HepG2 (cell line): ENCODE data around the gene CPT1C. TPM values are rescaled to one million over a fixed set of nuclear protein-coding genes. Genes with fewer than 3 reads are reported as not detected.

Source experiments
- ATAC-seq: fragments of 200-7000 bp; cut with Tn5 transposase; 3 replicates; pipeline ENCODE4 v1.9.1; 2020; ENCODE audit warnings: mild to moderate bottlenecking, moderate library complexity
- BruUV-seq: library from RNA; stranded (reverse); fragments of 400-500 nt; replicated peaks from 2 replicates; lab custom pipeline; 2021; lab: Mats Ljungman, UMichigan
- CTCF ChIA-PET: fragments of 300-600 bp; formaldehyde crosslinking; extraction: SDS; loops from one replicate; lab custom pipeline; 2021; ENCODE audit warnings: low total read pairs, inconsistent platforms, low intra/inter-chr PET ratio; lab: Yijun Ruan, JAX
- POLR2A ChIA-PET: fragments of 350-600 bp; sonication (Branson Sonifier 250); formaldehyde crosslinking; loops from one replicate; lab custom pipeline; 2020; ENCODE audit warnings: antibody characterized with exemption, inconsistent platforms; lab: Yijun Ruan, JAX
- DNase-seq: peaks from one replicate; pipeline ENCODE4 v3.0.0-alpha.2; 2015; ENCODE audit warnings: low spot score
- FAIRE-seq: peaks from 3 replicates; lab custom pipeline; 2011; peaks lifted over from hg19 to GRCh38; lab: Jason Lieb, UNC
- H2AFZ ChIP-seq: one replicate; pipeline ENCODE4 v1.6.1; 2011; ENCODE audit warnings: low read length, inconsistent platforms
- H3K27ac ChIP-seq: fragments of 300-600 bp; 3 replicates; pipeline ENCODE4 v1.8.0; 2011; ENCODE audit warnings: mixed run types, mild to moderate bottlenecking, mixed read lengths, low read length, inconsistent platforms; ENCODE audit not compliant: insufficient read depth; ENCODE audit errors: extremely low read length
- H3K27me3 ChIP-seq, 2 experiments: fragments of 200-600 bp in 1 of 2; 2 replicates in 1 of 2; 3 replicates in 1 of 2; pipeline versions ENCODE4 v1.6.0 to v1.8.0; 2011; ENCODE audit warnings: low read length in 2 of 2, mild to moderate bottlenecking in 2 of 2, moderate library complexity in 2 of 2, inconsistent platforms in 1 of 2; ENCODE audit not compliant: insufficient read depth in 2 of 2, control insufficient read depth in 1 of 2
- H3K36me3 ChIP-seq, 2 experiments: fragments of 200-600 bp in 1 of 2; replicated peaks in 1 of 2; 2 replicates in 1 of 2; 3 replicates in 1 of 2; pipeline versions ENCODE4 v1.5.1 to v1.8.0; 2011; ENCODE audit warnings: low read length in 2 of 2, inconsistent platforms in 1 of 2; ENCODE audit not compliant: insufficient read depth in 2 of 2, control insufficient read depth in 1 of 2
- H3K4me1 ChIP-seq: 2 replicates; pipeline ENCODE4 v1.5.1; 2012; ENCODE audit warnings: low read length, inconsistent platforms; ENCODE audit not compliant: insufficient read depth
- H3K4me2 ChIP-seq: 2 replicates; pipeline ENCODE4 v1.6.0; 2011; ENCODE audit warnings: low read depth, low read length, inconsistent platforms
- H3K4me3 ChIP-seq, 3 experiments: fragments of 200-600 bp in 1 of 3; sonication (generic), shearing (Covaris generic) in 1 of 3; replicated peaks in 1 of 3; 2 replicates each; pipeline ENCODE4 v1.5.1; 2011 to 2016; ENCODE audit warnings: low read length in 3 of 3, inconsistent platforms in 2 of 3, low read depth in 2 of 3, mild to moderate bottlenecking in 2 of 3, control low read depth in 1 of 3, mixed read lengths in 1 of 3; ENCODE audit not compliant: insufficient read depth in 1 of 3
- H3K79me2 ChIP-seq: one replicate; pipeline ENCODE4 v1.6.1; 2011; ENCODE audit warnings: low read length, inconsistent platforms; ENCODE audit not compliant: insufficient read depth
- H3K9ac ChIP-seq: 2 replicates; pipeline ENCODE4 v1.6.0; 2011; ENCODE audit warnings: mild to moderate bottlenecking, low read depth, low read length, inconsistent platforms; ENCODE audit not compliant: insufficient read depth
- H3K9me3 ChIP-seq: 2 replicates; pipeline ENCODE4 v1.5.1; 2012; ENCODE audit warnings: mild to moderate bottlenecking, low read length
- H4K20me1 ChIP-seq: 2 replicates; pipeline ENCODE4 v1.6.0; 2011; ENCODE audit warnings: inconsistent platforms, mild to moderate bottlenecking, low read length, moderate library complexity; ENCODE audit not compliant: insufficient read depth
- NAIF1 ChIP-seq: sonication (generic); formaldehyde crosslinking; IDR thresholded peaks from 2 replicates; pipeline ENCODE4 v1.5.0; 2020; ENCODE audit warnings: mild to moderate bottlenecking, missing genetic modification reagents, borderline replicate concordance
- PHF8 ChIP-seq: sonication (generic); formaldehyde crosslinking; IDR thresholded peaks from 2 replicates; pipeline ENCODE4 v1.5.0; 2020; ENCODE audit warnings: missing genetic modification reagents
- PRPF4 ChIP-seq: fragments of 200-400 bp; formaldehyde crosslinking; IDR thresholded peaks from 2 replicates; pipeline ENCODE4 v1.6.1; 2016; ENCODE audit warnings: low read length, low read depth; ENCODE audit not compliant: poor library complexity, severe bottlenecking
- SSRP1 ChIP-seq: IDR thresholded peaks from 2 replicates; pipeline ENCODE4 v1.6.1; 2016; ENCODE audit warnings: control low read depth
- THAP11 ChIP-seq: IDR thresholded peaks from 2 replicates; pipeline ENCODE4 v1.6.1; 2016; ENCODE audit warnings: missing biosample characterization, missing genetic modification reagents
- TOE1 ChIP-seq: sonication (generic); formaldehyde crosslinking; IDR thresholded peaks from 2 replicates; pipeline ENCODE4 v1.4.0; 2020; ENCODE audit warnings: mild to moderate bottlenecking, missing genetic modification reagents
- UBTF ChIP-seq: sonication (generic); formaldehyde crosslinking; IDR thresholded peaks from 2 replicates; pipeline ENCODE4 v1.4.0; 2020; ENCODE audit warnings: mild to moderate bottlenecking, missing genetic modification reagents
- ZFP41 ChIP-seq: sonication (generic); formaldehyde crosslinking; IDR thresholded peaks from 2 replicates; pipeline ENCODE4 v1.4.0; 2020; ENCODE audit warnings: mild to moderate bottlenecking, missing genetic modification reagents, borderline replicate concordance
- ZFP82 ChIP-seq: sonication (generic); formaldehyde crosslinking; IDR thresholded peaks from 2 replicates; pipeline ENCODE4 v1.5.1; 2020; ENCODE audit warnings: mild to moderate bottlenecking, missing genetic modification reagents, borderline replicate concordance
- ZNF446 ChIP-seq: sonication (generic); formaldehyde crosslinking; IDR thresholded peaks from 2 replicates; pipeline ENCODE4 v1.5.0; 2020; ENCODE audit warnings: mild to moderate bottlenecking, missing genetic modification reagents
- ZNF503 ChIP-seq: sonication (generic); formaldehyde crosslinking; IDR thresholded peaks from 2 replicates; pipeline ENCODE4 v1.4.0; 2020; ENCODE audit warnings: missing genetic modification reagents
- ZNF543 ChIP-seq: sonication (generic); formaldehyde crosslinking; IDR thresholded peaks from 2 replicates; pipeline ENCODE4 v1.4.0; 2020; ENCODE audit warnings: mild to moderate bottlenecking, missing genetic modification reagents
- ZNF704 ChIP-seq: sonication (generic); formaldehyde crosslinking; IDR thresholded peaks from 2 replicates; pipeline ENCODE4 v1.8.1; 2023; ENCODE audit warnings: mild to moderate bottlenecking, inconsistent platforms, moderate library complexity, missing genetic modification reagents, borderline replicate concordance
- WGBS: methylation state at CpG from one replicate; pipeline ENCODE4 v1.1.6; 2017; ENCODE audit warnings: low lambda C conversion rate; 5-methylcytosine and 5-hydroxymethylcytosine counted together
- in situ Hi-C: cut with HindIII; loops from 2 replicates; pipeline ENCODE4 v1.10.0; 2017; ENCODE audit warnings: low pct_unique_long_range_greater_than_20kb; ENCODE audit not compliant: extremely low pct_ligation_motif_present
- intact Hi-C: fragments of 100-400 bp; cut with micrococcal nuclease; formaldehyde crosslinking; loops from one replicate; pipeline ENCODE4 v1.10.0; 2022; ENCODE audit not compliant: unreplicated experiment
- polyA plus RNA-seq, 8 experiments: library from polyadenylated mRNA; depleted of rRNA in 3 of 8; stranded (reverse) in 7 of 8; unstranded in 1 of 8; fragments of >200 nt; fragmentation: Illumina TruSeq in 4 of 8; extraction: Trizol in 4 of 8; gene quantifications; 2 replicates each; pipeline versions ENCODE4 v1.2.1 to v1.2.3, GENCODE V29; 2011 to 2016; ENCODE audit warnings: low read depth in 4 of 8, missing spikeins in 1 of 8, mixed read lengths in 1 of 8; ENCODE audit not compliant: insufficient read depth in 1 of 8
- total RNA-seq, 5 experiments: library from RNA; depleted of rRNA; stranded (reverse); fragments of >200 nt; fragmentation: Illumina TruSeq; extraction: Trizol; gene quantifications; 2 replicates each; pipeline ENCODE4 v1.2.3, GENCODE V29; 2016; ENCODE audit warnings: low read depth in 1 of 5

Gene CPT1C
- total and polyA plus RNA-seq, 2 of the 13 experiments (the other 11 are each of a cell fraction or from before 2014, with no cell fraction given): 0.18 TPM; not detected in 1

DNA sequence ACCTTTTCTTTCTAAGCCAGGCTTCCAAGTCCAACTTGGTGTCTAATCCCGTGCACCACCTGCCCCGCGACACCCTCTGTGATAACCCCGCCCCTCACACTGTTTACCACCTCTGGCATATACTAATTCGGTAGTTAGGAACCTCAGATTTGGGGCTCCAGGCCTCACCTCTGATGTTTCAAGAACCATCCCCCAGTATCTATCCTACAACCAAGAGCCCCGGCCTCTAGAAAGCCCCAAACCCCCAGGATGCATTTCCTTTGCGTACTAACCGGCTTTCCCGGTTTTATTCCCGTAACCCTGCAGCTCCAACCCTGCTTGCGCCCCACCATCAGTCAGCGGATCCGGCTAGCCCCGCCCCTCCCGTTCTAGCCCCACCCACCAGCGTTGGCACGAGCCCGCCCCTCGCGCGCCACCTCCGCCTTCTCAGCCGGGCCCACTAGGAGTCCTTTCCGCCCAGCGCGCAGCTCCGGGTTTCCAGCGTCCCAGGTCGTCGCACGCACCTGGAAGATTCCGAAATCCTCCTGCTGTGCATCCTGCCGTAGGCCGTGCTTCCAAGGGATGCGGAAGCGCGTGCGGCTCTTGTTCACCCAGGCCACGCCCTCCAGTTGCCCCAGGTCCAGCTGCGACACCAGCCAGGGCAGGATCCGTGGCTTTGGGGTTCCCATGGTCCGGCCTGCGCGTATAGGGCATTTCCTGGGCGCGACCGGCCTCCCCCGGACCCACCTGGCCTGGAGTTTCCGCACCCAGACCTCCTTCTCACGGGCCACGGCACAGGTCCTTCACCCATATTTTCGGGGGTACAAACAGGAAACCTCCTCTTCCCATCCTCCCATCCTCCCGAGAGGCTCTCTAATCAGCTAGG, 26.5 kb upstream of the CPT1C start (continued):
- no peak for TF ChIP-seq ZNF704
- TF ChIP-seq THAP11: no peak; the same call in 1 of the 2 replicates
- no peak for TF ChIP-seq ZFP41 (CRISPR knock-in tag)
- no peak for TF ChIP-seq TOE1 (CRISPR knock-in tag)

- Histone ChIP-seq H3K9ac (peak overlapping the region; percentile 90), H3K4me3 (peak overlapping the region; percentile 63 to 96 (median 93)), H4K20me1 (peaks cover 5% of the 10 kb centered on the region; the same call in 1 of the 2 replicates), H3K4me2 (peak overlapping the region; percentile 98), H3K4me1 (peaks cover 27% of the 10 kb centered on the region), H3K27me3 (no peaks in the 10 kb centered on the region; a peak in 1 of 5 replicates), H3K27ac (peak overlapping the region; percentile 74), H3K36me3 (peaks cover 7 to 30% of the 10 kb centered on the region in 2 experiments), H3K9me3 (no peaks in the 10 kb centered on the region), H2AFZ (no peak overlapping the region), H3K79me2 (peaks cover 30% of the 10 kb centered on the region)
- DNase-seq (no peak), ATAC-seq (no peak), FAIRE-seq (no peak)
- intact Hi-C loops (loop anchor here (2.0 kb wide), 1 partner anchor 24 kb away; the partner anchor contains the start of gene RRAS), in situ Hi-C loops (no loop called here)
- POLR2A ChIA-PET: interaction anchor here (1.0 to 5.7 kb wide), 6 partner anchors 12 to 152 kb away, joined by 3 to 92 read pairs (median 14); partner anchors contain the start of genes FCGRT, PRMT1, RRAS and SCAF1
- WGBS: under 1% methylated on average over 7 of the region's 7 CpGs
- no TSS peak for BruUV-seq
- CTCF ChIA-PET: no interaction called here
- TF ChIP-seq NAIF1 (CRISPR knock-in tag): 0 out of 2 replicates have a peak, but pooled peaks have one; percentile 6
- TF ChIP-seq SSRP1 (CRISPR knock-in tag): 0 out of 2 replicates have a peak, but pooled peaks have one; percentile 49
- 0 out of 2 replicates have a peak, but pooled peaks have one; percentile 8 for TF ChIP-seq PHF8 (CRISPR knock-in tag)
- TF ChIP-seq PRPF4: no peak
- TF ChIP-seq UBTF: peak; percentile 29; the same call in 1 of the 2 replicates
- TF ChIP-seq ZFP82 (CRISPR knock-in tag): no peak
- TF ChIP-seq ZNF503: no peak
- peak; percentile 27; the same call in 1 of the 2 replicates for TF ChIP-seq ZNF446 (CRISPR knock-in tag)
- 0 out of 2 replicates have a peak, but pooled peaks have one; percentile 3 for TF ChIP-seq ZNF543 (CRISPR knock-in tag)
Observed at GRCh38 chr19:49665036-49665350, 25.9 kb upstream of the CPT1C start.
